ENCODE results near the gene CDON. TPM values are rescaled to one million over a fixed set of nuclear protein-coding genes. Genes with fewer than 3 reads are reported as not detected.

CDON gene
- total RNA-seq, 2 donors from 2014 or later: 10.4 to 17.7 TPM

- Histone ChIP-seq H3K4me3 (no peak overlapping the region), H3K9me3 (no peaks in the 10 kb centered on the region)
Observed at GRCh38 chr11:126105748-126106080, 43.0 kb upstream of the CDON start.

GRCh38 chr11:126105022-126105747, 42.5 kb upstream of the CDON start:
- DNase-seq (ENCODE audit: low spot score): no peak
- no peak for TF ChIP-seq CTCF (IDR thresholded peaks at IDR 0.05)
- Histone ChIP-seq H3K27ac (no peak overlapping the region), H3K36me3 (no peaks in the 10 kb centered on the region), H3K27me3 (replicated peaks; ENCODE audit: insufficient read depth) (no peaks in the 10 kb centered on the region), H3K9me3 (no peaks in the 10 kb centered on the region), H3K4me3 (no peak overlapping the region), H3K4me1 (ENCODE audit: control insufficient read depth in 1 of 2, low read depth in 2 of 2) (peaks cover 4 to 17% of the 10 kb centered on the region in 2 donors)
- ATAC-seq (ENCODE audit: insufficient number of reproducible peaks, low FRiP score, low read depth): no peak

More at GRCh38 chr11:126105748-126106080, 43.0 kb upstream of the CDON start:
- TF ChIP-seq CTCF (IDR thresholded peaks at IDR 0.05): no peak
- Histone ChIP-seq H3K36me3 (no peaks in the 10 kb centered on the region), H3K4me1 (ENCODE audit: control insufficient read depth in 1 of 2, low read depth in 2 of 2) (peaks cover 8 to 23% of the 10 kb centered on the region in 2 donors), H3K27me3 (replicated peaks; ENCODE audit: insufficient read depth) (no peaks in the 10 kb centered on the region), H3K27ac (no peak overlapping the region)
- no peak for DNase-seq (ENCODE audit: low spot score)
- no peak for ATAC-seq (ENCODE audit: insufficient number of reproducible peaks, low FRiP score, low read depth)

DNA sequence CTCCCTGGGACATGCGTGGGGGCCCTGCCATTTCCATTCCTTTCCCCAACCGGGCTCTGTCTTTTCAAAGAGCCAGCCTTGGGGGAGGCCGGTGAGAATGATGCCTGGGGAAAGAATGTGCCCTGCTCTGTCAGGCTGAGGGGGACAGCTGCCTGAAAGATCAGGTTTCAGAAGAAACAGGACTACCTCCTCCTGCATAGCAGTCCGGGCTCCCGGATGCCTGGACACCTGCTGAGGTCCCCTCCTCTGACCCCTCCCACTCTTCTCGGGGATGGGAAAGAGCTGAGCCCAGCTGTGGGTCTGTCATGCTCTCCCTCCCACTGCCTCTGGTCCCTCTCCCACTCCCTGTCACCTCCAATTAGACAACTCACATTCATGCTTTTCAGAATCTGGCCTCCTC, 41.8 kb upstream of the CDON start:
- H3K27ac ChIP-seq: no peak overlapping the region

GRCh38 chr11:126103150-126103549, 40.5 kb upstream of the CDON start:
- no peaks in the 10 kb centered on the region for H3K36me3 ChIP-seq
- no peak overlapping the region for H3K27ac ChIP-seq
- no peak for ATAC-seq (ENCODE audit: insufficient number of reproducible peaks, low FRiP score, low read depth)

More for the DNA sequence above, 41.8 kb upstream of the CDON start:
- no peaks in the 10 kb centered on the region for H3K9me3 ChIP-seq
- no peaks in the 10 kb centered on the region for H3K36me3 ChIP-seq
- no peaks in the 10 kb centered on the region for H3K27me3 ChIP-seq (replicated peaks; ENCODE audit: insufficient read depth)
- DNase-seq (ENCODE audit: low spot score): no peak
- H3K4me1 ChIP-seq (ENCODE audit: control insufficient read depth in 1 of 2, low read depth in 2 of 2): peaks cover 0 to 10% of the 10 kb centered on the region in 2 donors
- no peak for TF ChIP-seq CTCF (IDR thresholded peaks at IDR 0.05)
- ATAC-seq (ENCODE audit: insufficient number of reproducible peaks, low FRiP score, low read depth): no peak
- H3K4me3 ChIP-seq: no peak overlapping the region

More at GRCh38 chr11:126103150-126103549, 40.5 kb upstream of the CDON start:
- Histone ChIP-seq H3K27me3 (replicated peaks; ENCODE audit: insufficient read depth) (no peaks in the 10 kb centered on the region), H3K9me3 (no peaks in the 10 kb centered on the region), H3K4me3 (no peak overlapping the region), H3K4me1 (ENCODE audit: control insufficient read depth in 1 of 2, low read depth in 2 of 2) (peaks cover 0 to 4% of the 10 kb centered on the region in 2 donors)
- TF ChIP-seq CTCF (IDR thresholded peaks at IDR 0.05): no peak
- no peak for DNase-seq (ENCODE audit: low spot score)
